ENCODE data around the gene ENPEP.

ENPEP gene

GRCh38 chr4:110532901-110533589 is 57.1 kb downstream of the ENPEP start:
- H3K27me3 ChIP-seq = no peaks in the 10 kb centered on the region
- peaks cover 0 to 11% (median 9%) of the 10 kb centered on the region in 10 experiments; a peak in 9 of 20 replicates for H3K4me1 ChIP-seq
- peak overlapping the region in 1 of 11 experiments; percentile 13; a peak in 1 of 22 replicates for H3K27ac ChIP-seq
- H3K9me3 ChIP-seq (replicated peaks in 1 of 11) = peaks cover 14 to 41% (median 27%) of the 10 kb centered on the region in 11 experiments
- H3K4me3 ChIP-seq = no peak overlapping the region
- H3K36me3 ChIP-seq = no peaks in the 10 kb centered on the region
- H4K20me1 ChIP-seq = no peaks in the 10 kb centered on the region
- H3K4me2 ChIP-seq = peak overlapping the region in 8 of 11 experiments; percentile 5 to 49 (median 34); a peak in 6 of 22 replicates
- no peak overlapping the region for H3K9ac ChIP-seq
- no peak for TF ChIP-seq Cebpa-rat (IDR thresholded peaks at IDR 0.05)

- Histone ChIP-seq H3K36me3 (no peaks in the 10 kb centered on the region), H3K27ac (peak overlapping the region in 1 of 11 experiments; percentile 13; a peak in 2 of 22 replicates), H3K9ac (no peak overlapping the region), H3K9me3 (replicated peaks in 1 of 11) (peaks cover 20 to 46% (median 32%) of the 10 kb centered on the region in 11 experiments), H3K27me3 (no peaks in the 10 kb centered on the region), H4K20me1 (no peaks in the 10 kb centered on the region), H3K4me3 (no peak overlapping the region), H3K4me2 (peak overlapping the region in 9 of 11 experiments; percentile 5 to 49 (median 29); a peak in 10 of 22 replicates), H3K4me1 (peaks cover 0 to 11% (median 9%) of the 10 kb centered on the region in 10 experiments; a peak in 9 of 20 replicates)
- no peak for TF ChIP-seq Cebpa-rat (IDR thresholded peaks at IDR 0.05)
Observed at GRCh38 chr4:110533590-110533910, 57.6 kb downstream of the ENPEP start.

- Histone ChIP-seq H3K4me1 (peaks cover 0 to 11% (median 9%) of the 10 kb centered on the region in 10 experiments; a peak in 9 of 20 replicates), H3K4me2 (peak overlapping the region in 9 of 11 experiments; percentile 5 to 49 (median 29); a peak in 10 of 22 replicates), H3K27ac (peak overlapping the region in 1 of 11 experiments; percentile 13; a peak in 2 of 22 replicates), H3K27me3 (no peaks in the 10 kb centered on the region), H3K36me3 (no peaks in the 10 kb centered on the region), H4K20me1 (no peaks in the 10 kb centered on the region), H3K9me3 (replicated peaks in 1 of 11) (peaks cover 22 to 50% (median 36%) of the 10 kb centered on the region in 11 experiments), H3K4me3 (no peak overlapping the region), H3K9ac (no peak overlapping the region)
- no peak for TF ChIP-seq Cebpa-rat (IDR thresholded peaks at IDR 0.05)
Observed at GRCh38 chr4:110533940-110534339, 58.0 kb downstream of the ENPEP start.

GRCh38 chr4:110540581-110540980 is 64.6 kb downstream of the ENPEP start:
- Histone ChIP-seq H3K9ac (no peak overlapping the region), H3K9me3 (replicated peaks in 1 of 11) (peaks cover 22 to 32% (median 28%) of the 10 kb centered on the region in 11 experiments), H3K4me2 (peak overlapping the region in 4 of 11 experiments; percentile 35 to 50 (median 38); a peak in 7 of 22 replicates), H4K20me1 (no peaks in the 10 kb centered on the region), H3K4me3 (no peak overlapping the region), H3K27me3 (no peaks in the 10 kb centered on the region), H3K36me3 (no peaks in the 10 kb centered on the region), H3K4me1 (peaks cover 0 to 13% (median 0%) of the 10 kb centered on the region in 10 experiments; a peak in 8 of 20 replicates), H3K27ac (no peak overlapping the region)
- TF ChIP-seq Cebpa-rat (IDR thresholded peaks at IDR 0.05) = no peak

GRCh38 chr4:110540982-110541451 is 65.1 kb downstream of the ENPEP start:
- H3K27me3 ChIP-seq = no peaks in the 10 kb centered on the region
- no peak for TF ChIP-seq Cebpa-rat (IDR thresholded peaks at IDR 0.05)
- H3K9me3 ChIP-seq (replicated peaks in 1 of 11) = peaks cover 22 to 29% (median 26%) of the 10 kb centered on the region in 11 experiments
- no peaks in the 10 kb centered on the region for H3K36me3 ChIP-seq
- no peak overlapping the region for H3K9ac ChIP-seq
- no peak overlapping the region for H3K4me3 ChIP-seq
- peaks cover 0 to 13% (median 0%) of the 10 kb centered on the region in 10 experiments; a peak in 8 of 20 replicates for H3K4me1 ChIP-seq
- peak overlapping the region in 4 of 11 experiments; percentile 35 to 50 (median 38); a peak in 8 of 22 replicates for H3K4me2 ChIP-seq
- no peaks in the 10 kb centered on the region for H4K20me1 ChIP-seq
- no peak overlapping the region for H3K27ac ChIP-seq

- Histone ChIP-seq H4K20me1 (no peaks in the 10 kb centered on the region), H3K36me3 (no peaks in the 10 kb centered on the region), H3K27me3 (no peaks in the 10 kb centered on the region), H3K27ac (no peak overlapping the region), H3K9me3 (replicated peaks in 1 of 11) (peaks cover under 1 to 6% (median 3%) of the 10 kb centered on the region in 11 experiments; a peak in 16 of 22 replicates), H3K4me1 (peaks cover 0 to 13% (median 0%) of the 10 kb centered on the region in 10 experiments; a peak in 8 of 20 replicates), H3K4me2 (no peak overlapping the region), H3K4me3 (no peak overlapping the region), H3K9ac (no peak overlapping the region)
- TF ChIP-seq Cebpa-rat (IDR thresholded peaks at IDR 0.05) = no peak
Observed at GRCh38 chr4:110543577-110543976, 67.6 kb downstream of the ENPEP start.

- H3K4me2 ChIP-seq = no peak overlapping the region
- H3K9ac ChIP-seq = no peak overlapping the region
- no peak for TF ChIP-seq Cebpa-rat (IDR thresholded peaks at IDR 0.05)
- H4K20me1 ChIP-seq = no peaks in the 10 kb centered on the region
- H3K9me3 ChIP-seq (replicated peaks in 1 of 11) = no peaks in the 10 kb centered on the region
- no peak overlapping the region for H3K4me3 ChIP-seq
- H3K27me3 ChIP-seq = no peaks in the 10 kb centered on the region
- peaks cover 0 to 13% (median 0%) of the 10 kb centered on the region in 10 experiments; a peak in 8 of 20 replicates for H3K4me1 ChIP-seq
- H3K27ac ChIP-seq = no peak overlapping the region
- H3K36me3 ChIP-seq = no peaks in the 10 kb centered on the region
Observed at GRCh38 chr4:110544594-110544993, 68.6 kb downstream of the ENPEP start.

GRCh38 chr4:110550260-110550659 is 74.3 kb downstream of the ENPEP start:
- Histone ChIP-seq H3K4me3 (no peak overlapping the region), H3K4me2 (peak overlapping the region in 3 of 11 experiments; percentile 27 to 39 (median 36); a peak in 4 of 22 replicates), H3K9me3 (replicated peaks in 1 of 11) (no peaks in the 10 kb centered on the region), H3K36me3 (no peaks in the 10 kb centered on the region), H3K9ac (no peak overlapping the region), H3K27me3 (no peaks in the 10 kb centered on the region), H3K27ac (no peak overlapping the region), H3K4me1 (peaks cover 0 to 10% (median 0%) of the 10 kb centered on the region in 10 experiments; a peak in 5 of 20 replicates), H4K20me1 (no peaks in the 10 kb centered on the region)
- no peak for TF ChIP-seq Cebpa-rat (IDR thresholded peaks at IDR 0.05)

- Histone ChIP-seq H3K9ac (no peak overlapping the region), H3K4me2 (no peak overlapping the region), H4K20me1 (no peaks in the 10 kb centered on the region), H3K4me1 (peaks cover 0 to 10% (median 0%) of the 10 kb centered on the region in 10 experiments; a peak in 5 of 20 replicates), H3K4me3 (no peak overlapping the region), H3K9me3 (replicated peaks in 1 of 11) (no peaks in the 10 kb centered on the region), H3K36me3 (no peaks in the 10 kb centered on the region), H3K27me3 (no peaks in the 10 kb centered on the region), H3K27ac (no peak overlapping the region)
- TF ChIP-seq Cebpa-rat (IDR thresholded peaks at IDR 0.05) = no peak
Observed at GRCh38 chr4:110553197-110553596, 77.2 kb downstream of the ENPEP start.
